ENCODE results near the gene CC2D1B. TPM values are rescaled to one million over a fixed set of nuclear protein-coding genes. Genes with fewer than 3 reads are reported as not detected.

CC2D1B gene
- total RNA-seq, 4 donors from 2014 or later = 9.5 to 39.4 (median 19.5) TPM

DNA sequence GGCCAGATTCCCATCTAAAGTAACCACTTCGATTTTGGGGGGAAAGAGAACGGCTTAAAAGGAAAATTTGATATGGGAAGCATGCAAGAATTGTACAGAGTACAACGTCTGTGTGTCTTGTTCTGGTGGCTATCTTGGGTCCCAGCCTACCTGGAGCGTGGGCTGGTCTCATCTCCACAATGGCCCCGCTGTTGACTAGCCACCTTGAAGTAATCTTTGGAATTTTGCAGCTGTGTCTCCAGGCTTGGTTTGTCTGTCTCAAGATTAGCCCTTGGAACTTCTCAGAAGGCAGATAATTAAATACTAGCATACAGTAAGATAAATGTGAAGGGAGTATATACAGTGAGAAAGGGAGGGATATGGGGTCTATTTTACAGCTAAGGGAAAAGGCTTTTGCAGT is 1.3 kb upstream of the CC2D1B start:
- Histone ChIP-seq H3K4me1 (no peaks in the 10 kb centered on the region), H3K27me3 (no peaks in the 10 kb centered on the region), H3K27ac (no peak overlapping the region), H3K9me3 (no peaks in the 10 kb centered on the region), H3K36me3 (no peaks in the 10 kb centered on the region), H3K4me3 (no peak overlapping the region)
- intact Hi-C loops (cut with DNase I; ENCODE audit: low total_unique reads) = no loop called here
- DNase-seq = no peak
- no peak for TF ChIP-seq POLR2A (IDR thresholded peaks at IDR 0.05)
- TF ChIP-seq, protein P1, sequence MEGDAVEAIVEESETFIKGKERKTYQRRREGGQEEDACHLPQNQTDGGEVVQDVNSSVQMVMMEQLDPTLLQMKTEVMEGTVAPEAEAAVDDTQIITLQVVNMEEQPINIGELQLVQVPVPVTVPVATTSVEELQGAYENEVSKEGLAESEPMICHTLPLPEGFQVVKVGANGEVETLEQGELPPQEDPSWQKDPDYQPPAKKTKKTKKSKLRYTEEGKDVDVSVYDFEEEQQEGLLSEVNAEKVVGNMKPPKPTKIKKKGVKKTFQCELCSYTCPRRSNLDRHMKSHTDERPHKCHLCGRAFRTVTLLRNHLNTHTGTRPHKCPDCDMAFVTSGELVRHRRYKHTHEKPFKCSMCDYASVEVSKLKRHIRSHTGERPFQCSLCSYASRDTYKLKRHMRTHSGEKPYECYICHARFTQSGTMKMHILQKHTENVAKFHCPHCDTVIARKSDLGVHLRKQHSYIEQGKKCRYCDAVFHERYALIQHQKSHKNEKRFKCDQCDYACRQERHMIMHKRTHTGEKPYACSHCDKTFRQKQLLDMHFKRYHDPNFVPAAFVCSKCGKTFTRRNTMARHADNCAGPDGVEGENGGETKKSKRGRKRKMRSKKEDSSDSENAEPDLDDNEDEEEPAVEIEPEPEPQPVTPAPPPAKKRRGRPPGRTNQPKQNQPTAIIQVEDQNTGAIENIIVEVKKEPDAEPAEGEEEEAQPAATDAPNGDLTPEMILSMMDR (IDR thresholded peaks at IDR 0.05) = no peak

DNA sequence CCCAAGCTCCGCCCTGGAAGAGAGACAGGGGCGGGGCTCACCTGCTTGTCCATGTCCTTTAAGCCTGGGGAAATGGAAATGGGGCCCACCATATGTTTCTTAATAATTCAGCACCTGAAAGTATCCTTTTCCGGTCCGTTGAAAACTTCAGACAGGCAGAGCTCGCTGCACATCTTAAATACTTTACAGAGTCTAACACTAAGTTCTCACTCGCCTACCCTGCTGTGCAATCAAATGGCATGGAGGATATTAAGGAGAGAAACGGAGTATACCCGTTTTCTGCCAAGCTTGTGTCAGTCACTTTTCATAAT is 467 bp upstream of the CC2D1B start:
- H3K4me1 ChIP-seq = no peaks in the 10 kb centered on the region
- H3K27ac ChIP-seq = peak overlapping the region; percentile 79 to 82
- H3K9me3 ChIP-seq = no peaks in the 10 kb centered on the region
- no peak for DNase-seq
- no peaks in the 10 kb centered on the region for H3K27me3 ChIP-seq
- intact Hi-C loops (cut with DNase I; ENCODE audit: low total_unique reads) = no loop called here
- H3K36me3 ChIP-seq = no peaks in the 10 kb centered on the region
- TF ChIP-seq POLR2A (IDR thresholded peaks at IDR 0.05) = no peak
- TF ChIP-seq, protein P1 (IDR thresholded peaks at IDR 0.05) = no peak
- peak overlapping the region; percentile 66 to 70 for H3K4me3 ChIP-seq

DNA sequence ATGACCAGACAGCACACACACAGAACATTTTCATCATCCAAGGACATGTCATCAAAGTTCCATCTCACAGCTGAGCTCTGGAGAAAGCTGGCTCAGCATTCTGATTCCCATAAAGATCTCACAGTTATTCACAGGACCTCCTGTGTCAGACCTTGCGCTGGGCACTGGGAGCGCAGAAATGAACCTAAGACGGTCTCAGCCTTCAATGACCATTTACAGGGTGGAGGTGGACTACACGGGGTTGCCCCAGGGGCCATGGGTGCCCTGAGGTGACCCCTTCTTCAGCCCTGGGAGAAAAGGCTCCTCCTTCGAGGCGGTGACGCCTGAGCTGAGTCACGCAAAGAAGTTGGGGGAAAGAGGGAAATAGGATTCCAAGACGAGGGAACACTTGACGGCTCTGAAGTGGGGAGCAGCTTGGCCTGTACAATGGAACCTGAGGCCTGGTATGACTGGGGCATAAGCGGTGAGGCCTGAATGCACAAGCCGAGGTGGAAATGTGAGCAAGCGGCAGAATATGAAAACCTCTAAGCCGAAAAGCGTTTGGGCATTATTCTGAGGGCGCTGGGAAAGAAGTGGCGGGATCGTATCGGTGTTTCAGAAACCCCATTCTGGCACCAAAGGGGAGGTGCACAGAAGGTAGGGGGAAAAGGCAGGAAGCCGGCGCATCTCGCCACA is 797 bp downstream of the CC2D1B start:
- no peaks in the 10 kb centered on the region for H3K4me1 ChIP-seq
- peak overlapping the region; percentile 79 to 82 for H3K27ac ChIP-seq
- H3K36me3 ChIP-seq = no peaks in the 10 kb centered on the region
- intact Hi-C loops (cut with DNase I; ENCODE audit: low total_unique reads) = no loop called here
- peak overlapping the region; percentile 66 to 70 for H3K4me3 ChIP-seq
- no peak for TF ChIP-seq POLR2A (IDR thresholded peaks at IDR 0.05)
- TF ChIP-seq, protein P1 (IDR thresholded peaks at IDR 0.05) = no peak
- H3K27me3 ChIP-seq = no peaks in the 10 kb centered on the region
- no peaks in the 10 kb centered on the region for H3K9me3 ChIP-seq
- DNase-seq = peak; percentile 51 to 58

DNA sequence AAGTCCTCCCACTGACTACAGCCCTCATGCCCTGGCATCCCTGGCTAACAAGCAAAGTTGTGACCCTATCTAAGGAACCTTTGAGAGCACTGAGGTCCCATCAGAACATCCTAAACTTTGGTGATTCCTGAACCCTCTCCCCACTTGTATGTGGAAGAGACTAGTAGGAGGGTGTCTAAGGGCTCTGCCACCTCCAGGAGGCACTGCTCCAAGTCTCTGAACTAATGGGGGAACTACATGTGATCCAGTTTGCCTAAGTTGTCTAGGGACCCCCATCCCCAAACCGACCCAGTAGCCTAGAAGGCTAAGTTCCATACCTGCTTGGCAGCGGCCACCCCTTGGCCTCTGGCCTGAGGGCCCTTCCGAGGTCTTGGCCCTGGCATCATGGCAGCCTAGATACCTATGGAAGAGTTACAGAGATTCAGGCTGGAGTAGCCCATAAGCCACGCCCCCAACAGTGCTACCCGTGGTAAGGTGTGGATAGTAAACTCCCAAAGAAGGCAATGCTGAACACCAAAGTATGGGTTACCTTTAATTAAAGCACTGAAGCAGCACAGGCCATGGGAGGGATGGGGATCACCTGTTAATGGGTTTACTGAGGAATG is 1.7 kb downstream of the CC2D1B start:
- H3K4me1 ChIP-seq = no peaks in the 10 kb centered on the region
- DNase-seq = no peak
- no peaks in the 10 kb centered on the region for H3K36me3 ChIP-seq
- peak overlapping the region in 1 of 2 donors; percentile 82 for H3K27ac ChIP-seq
- H3K4me3 ChIP-seq = no peak overlapping the region
- no peaks in the 10 kb centered on the region for H3K27me3 ChIP-seq
- no peak for TF ChIP-seq POLR2A (IDR thresholded peaks at IDR 0.05)
- TF ChIP-seq, protein P1 (IDR thresholded peaks at IDR 0.05) = no peak
- H3K9me3 ChIP-seq = no peaks in the 10 kb centered on the region
- intact Hi-C loops (cut with DNase I; ENCODE audit: low total_unique reads) = no loop called here

DNA sequence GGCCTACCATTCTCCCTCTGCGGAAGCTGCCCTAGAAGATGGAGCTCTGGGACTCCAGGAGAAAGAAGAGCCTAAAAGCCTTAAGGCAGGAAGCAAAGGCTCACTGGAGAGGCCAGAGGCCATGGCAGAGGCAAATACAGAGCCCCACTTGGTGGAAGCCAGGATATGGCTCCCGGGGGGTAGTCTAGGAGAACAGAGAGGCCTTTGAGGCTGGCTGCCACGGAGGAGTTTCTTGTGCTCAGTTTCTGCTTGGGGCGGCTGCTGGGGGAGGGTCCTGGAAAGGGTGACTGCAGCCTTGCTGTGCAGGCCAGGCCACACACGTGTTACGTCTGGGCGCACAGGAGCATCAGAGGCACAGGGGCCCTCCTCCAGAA is 5.4 kb downstream of the CC2D1B start:
- no peak for DNase-seq
- H3K4me1 ChIP-seq = no peaks in the 10 kb centered on the region
- H3K27ac ChIP-seq = no peak overlapping the region
- H3K36me3 ChIP-seq = no peaks in the 10 kb centered on the region
- intact Hi-C loops (cut with DNase I; ENCODE audit: low total_unique reads) = no loop called here
- no peaks in the 10 kb centered on the region for H3K27me3 ChIP-seq
- TF ChIP-seq POLR2A (IDR thresholded peaks at IDR 0.05) = no peak
- TF ChIP-seq, protein P1 (IDR thresholded peaks at IDR 0.05) = no peak
- no peak overlapping the region for H3K4me3 ChIP-seq
- no peaks in the 10 kb centered on the region for H3K9me3 ChIP-seq
